Prostate gland (tissue), 2 donors: Measurements from ENCODE around the gene GOLGA7B.

Experiments used
- CTCF ChIP-seq, 4 experiments: fragments of 200-600 bp in 2 of 4; fragments of 450-650 bp in 2 of 4; sonication (generic) in 2 of 4; IDR thresholded peaks; 1 replicate in 3 of 4; 2 replicates in 1 of 4; pipeline ENCODE4 v1.5.1; 2016 to 2019; ENCODE audit warnings: antibody characterized with exemption in 4 of 4, mild to moderate bottlenecking in 2 of 4, moderate library complexity in 2 of 4
- POLR2A ChIP-seq: fragments of 450-650 bp; IDR thresholded peaks from one replicate; pipeline ENCODE4 v1.6.1; 2016; ENCODE audit warnings: antibody characterized with exemption, mild to moderate bottlenecking
- POLR2AphosphoS5 ChIP-seq: sonication (generic); formaldehyde crosslinking; IDR thresholded peaks from one replicate; pipeline ENCODE4 v1.6.1; 2017; ENCODE audit warnings: antibody characterized with exemption

- TF ChIP-seq CTCF (IDR thresholded peaks at IDR 0.05) = no peak
- no peak for TF ChIP-seq POLR2AphosphoS5
- no peak for TF ChIP-seq POLR2A
Measured at GRCh38 chr10:97888134-97888533, 38.5 kb downstream of the GOLGA7B start.
